GM12872 (cell line): Measurements from ENCODE around the gene VN1R5.

Experiments used
- TF ChIP-seq, protein P1 (sequence below): IDR thresholded peaks from 3 replicates; pipeline ENCODE4 v1.5.1; 2011; ENCODE audit warnings: low read depth, mild to moderate bottlenecking, low read length, moderate library complexity; ENCODE audit not compliant: insufficient read depth

The VN1R5 gene

DNA sequence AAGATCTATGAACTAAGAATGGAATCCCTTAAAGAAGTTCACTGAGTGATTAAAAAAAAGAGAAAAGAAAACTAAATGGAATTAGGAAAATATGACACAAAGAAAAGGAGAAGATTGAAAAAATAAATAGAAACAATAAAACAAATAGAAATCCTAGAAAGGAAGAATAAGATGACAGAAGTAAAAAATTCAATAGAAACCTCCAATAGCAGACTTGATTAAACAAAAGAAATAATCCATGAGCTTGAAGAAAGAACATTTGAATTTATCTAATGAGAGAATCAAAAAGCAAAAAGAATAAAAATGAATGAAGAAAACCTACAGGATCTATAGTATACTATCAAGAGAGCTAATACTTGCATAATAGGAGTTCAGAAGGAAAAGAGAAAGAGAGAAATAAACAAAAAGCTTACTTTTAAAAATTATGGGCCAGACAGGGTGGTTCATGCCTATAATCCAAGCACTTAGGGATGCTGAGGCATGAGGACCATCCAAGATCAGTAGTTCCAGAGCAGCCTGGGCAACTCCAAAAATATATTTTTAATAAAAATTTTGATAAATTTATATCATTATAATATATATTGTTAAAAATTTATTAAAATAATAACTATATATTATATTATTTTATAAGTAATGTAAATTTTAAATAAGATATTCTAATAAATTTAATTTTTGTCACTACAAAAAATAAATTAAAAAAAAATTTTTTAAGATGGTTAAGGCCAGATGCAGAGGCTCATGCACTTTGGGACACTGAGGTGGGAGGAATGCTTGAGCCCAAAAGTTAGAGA lies 9.4 kb upstream of the VN1R5 start:
- TF ChIP-seq, protein P1, sequence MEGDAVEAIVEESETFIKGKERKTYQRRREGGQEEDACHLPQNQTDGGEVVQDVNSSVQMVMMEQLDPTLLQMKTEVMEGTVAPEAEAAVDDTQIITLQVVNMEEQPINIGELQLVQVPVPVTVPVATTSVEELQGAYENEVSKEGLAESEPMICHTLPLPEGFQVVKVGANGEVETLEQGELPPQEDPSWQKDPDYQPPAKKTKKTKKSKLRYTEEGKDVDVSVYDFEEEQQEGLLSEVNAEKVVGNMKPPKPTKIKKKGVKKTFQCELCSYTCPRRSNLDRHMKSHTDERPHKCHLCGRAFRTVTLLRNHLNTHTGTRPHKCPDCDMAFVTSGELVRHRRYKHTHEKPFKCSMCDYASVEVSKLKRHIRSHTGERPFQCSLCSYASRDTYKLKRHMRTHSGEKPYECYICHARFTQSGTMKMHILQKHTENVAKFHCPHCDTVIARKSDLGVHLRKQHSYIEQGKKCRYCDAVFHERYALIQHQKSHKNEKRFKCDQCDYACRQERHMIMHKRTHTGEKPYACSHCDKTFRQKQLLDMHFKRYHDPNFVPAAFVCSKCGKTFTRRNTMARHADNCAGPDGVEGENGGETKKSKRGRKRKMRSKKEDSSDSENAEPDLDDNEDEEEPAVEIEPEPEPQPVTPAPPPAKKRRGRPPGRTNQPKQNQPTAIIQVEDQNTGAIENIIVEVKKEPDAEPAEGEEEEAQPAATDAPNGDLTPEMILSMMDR: no peak

DNA sequence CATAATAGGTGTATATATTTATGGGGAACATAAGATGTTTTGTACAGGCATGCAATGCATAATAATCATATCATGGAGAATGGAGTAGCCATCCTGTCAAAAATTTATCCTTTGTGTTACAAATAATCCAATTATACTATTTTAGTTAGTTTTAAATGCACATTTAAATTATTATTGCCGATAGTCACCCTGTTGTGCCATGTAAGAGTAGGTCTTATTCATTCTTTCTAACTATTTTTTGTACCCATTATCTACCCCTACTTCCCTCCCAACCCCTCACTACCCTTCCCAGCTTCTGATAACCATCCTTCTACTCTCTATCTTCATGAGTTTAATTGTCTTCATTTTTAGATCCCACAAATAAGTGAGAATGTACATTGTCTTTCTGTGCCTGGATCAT lies 8.3 kb upstream of the VN1R5 start:
- TF ChIP-seq, protein P1: no peak

DNA sequence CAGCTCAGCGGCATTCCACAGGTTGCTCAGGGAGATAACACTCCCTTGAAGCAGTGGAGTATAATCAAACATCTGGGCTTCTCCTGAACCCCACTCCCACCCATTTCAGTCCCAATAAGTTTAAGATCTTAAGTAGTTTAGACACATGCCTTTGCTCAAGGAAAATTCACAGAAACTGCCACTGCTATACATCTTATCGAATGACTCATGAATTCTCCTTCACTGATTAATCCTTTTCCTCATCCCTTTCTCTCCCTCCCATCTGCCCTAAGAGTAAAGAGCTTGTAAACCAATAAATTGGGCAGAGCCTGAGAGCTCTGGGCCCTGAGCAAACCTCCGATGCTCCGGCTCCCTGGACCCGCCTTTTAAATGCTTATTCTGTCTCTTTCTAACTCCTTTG lies 10.2 kb downstream of the VN1R5 start:
- TF ChIP-seq, protein P1: no peak

DNA sequence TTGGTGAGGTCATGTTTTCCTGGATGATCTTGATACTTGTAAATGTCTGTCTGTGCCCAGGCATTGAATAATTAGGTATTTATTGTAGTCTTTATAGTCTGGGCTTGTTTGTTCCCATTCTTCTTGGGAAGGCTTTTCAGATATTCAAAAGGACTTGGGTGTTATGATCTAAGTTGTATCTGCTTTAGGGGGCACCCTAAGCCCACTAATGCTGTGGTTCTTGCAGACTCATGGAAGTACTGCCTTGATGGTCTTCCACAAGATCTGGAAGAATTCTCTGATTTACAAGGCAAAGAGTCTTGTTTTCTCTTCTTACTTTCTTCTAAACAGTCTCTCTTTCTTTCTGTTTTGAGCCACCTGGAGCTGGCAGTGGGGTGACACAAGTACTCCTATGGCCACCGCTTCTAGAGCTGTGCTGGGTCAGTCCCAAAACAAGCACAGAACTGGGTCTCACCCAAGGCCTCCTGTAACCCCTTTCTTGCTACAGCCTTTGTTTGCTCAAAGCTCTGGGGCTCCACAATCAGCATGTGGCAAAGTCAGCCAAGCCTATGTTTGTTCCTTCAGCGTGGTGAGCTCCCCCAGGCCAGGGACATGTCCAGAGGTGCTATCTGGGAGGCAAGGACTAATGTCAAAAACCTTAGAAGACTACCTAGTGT lies 12.6 kb downstream of the VN1R5 start:
- TF ChIP-seq, protein P1: no peak

DNA sequence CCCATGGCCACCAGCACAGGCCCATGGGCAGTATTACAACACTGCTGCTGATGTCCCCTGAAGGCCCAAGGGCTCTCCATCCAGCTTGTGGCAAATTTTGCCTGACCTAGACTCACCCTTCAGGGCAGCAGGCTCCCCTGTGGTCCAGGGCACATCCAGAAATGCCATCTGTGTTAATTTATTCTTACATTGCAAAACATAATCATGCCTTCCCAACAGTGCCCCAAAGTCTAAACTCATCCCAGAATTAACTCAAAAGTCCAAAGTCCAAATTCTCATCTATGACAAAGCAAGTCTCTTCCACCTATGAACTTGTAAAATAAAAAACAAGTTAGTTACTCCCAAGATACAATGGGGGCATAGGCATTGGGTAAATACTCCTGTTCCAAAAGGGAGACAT lies 13.3 kb downstream of the VN1R5 start:
- TF ChIP-seq, protein P1: no peak

DNA sequence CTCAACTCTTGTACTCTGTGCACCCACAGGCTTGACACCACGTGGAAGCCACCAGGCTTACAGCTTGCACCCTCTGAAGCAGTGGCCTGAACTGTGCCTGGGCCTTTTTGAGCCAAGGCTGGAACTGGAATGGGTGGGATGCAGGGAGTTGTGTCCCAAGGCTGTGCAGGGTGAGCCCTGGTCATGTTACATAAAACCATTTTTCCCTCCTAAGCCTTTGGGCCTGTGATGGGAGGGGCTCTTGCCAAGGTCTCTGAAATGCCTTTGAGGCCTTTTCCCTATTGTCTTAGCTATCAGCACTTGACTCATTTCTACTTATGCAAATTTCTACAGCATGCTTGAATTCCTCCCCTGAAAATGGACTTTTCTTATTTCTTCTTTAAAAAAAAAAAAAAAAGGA lies 14.1 kb downstream of the VN1R5 start:
- TF ChIP-seq, protein P1: no peak

DNA sequence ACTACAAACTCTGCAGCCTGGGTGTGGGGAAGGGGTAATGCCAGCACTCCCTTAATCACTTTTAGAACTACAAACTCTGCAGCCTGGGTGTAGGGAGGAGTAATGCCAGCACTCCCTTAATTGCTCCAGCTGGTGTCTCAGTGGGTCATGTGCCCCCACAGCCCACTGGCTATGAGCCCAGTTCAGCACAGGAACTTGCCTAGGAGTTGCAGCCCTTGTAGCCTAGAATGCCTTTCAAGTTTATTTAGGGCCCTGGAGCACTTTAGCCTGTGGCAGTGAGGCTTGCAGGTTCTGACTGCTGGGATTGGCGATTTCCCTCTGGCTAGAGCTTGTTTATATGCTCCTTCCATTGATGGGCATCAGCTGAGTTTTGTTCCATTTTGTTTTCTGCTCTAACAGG lies 17.1 kb downstream of the VN1R5 start:
- TF ChIP-seq, protein P1: no peak
